Osteocyte (in vitro differentiated cells): Measurements from ENCODE around the gene CNOT11. TPM values are rescaled to one million over a fixed set of nuclear protein-coding genes. Genes with fewer than 3 reads are reported as not detected.

Experiments used
- DNase-seq: peaks from one replicate; pipeline ENCODE4 v3.0.0; 2021; ENCODE audit warnings: mixed read lengths; ENCODE audit not compliant: unreplicated experiment; ENCODE audit errors: extremely low spot score
- H3K27ac Mint-ChIP-seq: one replicate; pipeline ENCODE4 v1.8.0; 2021; ENCODE audit warnings: mild to moderate bottlenecking, mixed read lengths; ENCODE audit not compliant: unreplicated experiment
- H3K27me3 Mint-ChIP-seq: one replicate; pipeline ENCODE4 v1.8.0; 2021; ENCODE audit warnings: mixed read lengths; ENCODE audit not compliant: unreplicated experiment
- H3K36me3 Mint-ChIP-seq: one replicate; pipeline ENCODE4 v1.8.0; 2021; ENCODE audit warnings: mixed read lengths; ENCODE audit not compliant: unreplicated experiment
- H3K4me1 Mint-ChIP-seq: one replicate; pipeline ENCODE4 v1.8.0; 2021; ENCODE audit warnings: mixed read lengths; ENCODE audit not compliant: unreplicated experiment
- H3K4me3 Mint-ChIP-seq: one replicate; pipeline ENCODE4 v1.8.0; 2021; ENCODE audit warnings: mild to moderate bottlenecking, moderate library complexity, mixed read lengths; ENCODE audit not compliant: unreplicated experiment
- H3K9me3 Mint-ChIP-seq: one replicate; pipeline ENCODE4 v1.8.0; 2021; ENCODE audit warnings: mixed read lengths; ENCODE audit not compliant: unreplicated experiment
- CTCF ChIP-seq: fragments of 200-600 bp; sonication (generic); IDR thresholded peaks from 2 replicates; pipeline ENCODE4 v1.5.0; 2021; ENCODE audit warnings: antibody characterized with exemption, mild to moderate bottlenecking, moderate library complexity
- total RNA-seq: library from RNA; stranded (reverse); gene quantifications from 2 replicates; pipeline ENCODE4 v1.2.1, GENCODE V29; 2021

Gene CNOT11
- total RNA-seq, 1 donor from 2014 or later, result 31.4 TPM

GRCh38 chr2:101281482-101281881 is 28.8 kb downstream of the CNOT11 start:
- H3K27me3 Mint-ChIP-seq, result no peaks in the 10 kb centered on the region
- DNase-seq, result no peak
- no peak overlapping the region for H3K4me3 Mint-ChIP-seq
- peaks cover 60% of the 10 kb centered on the region for H3K36me3 Mint-ChIP-seq
- TF ChIP-seq CTCF, result no peak
- H3K9me3 Mint-ChIP-seq, result no peaks in the 10 kb centered on the region
- no peak overlapping the region for H3K27ac Mint-ChIP-seq
- H3K4me1 Mint-ChIP-seq, result no peaks in the 10 kb centered on the region

GRCh38 chr2:101282980-101283379 is 30.3 kb downstream of the CNOT11 start:
- Mint-ChIP-seq H3K27ac (no peak overlapping the region), H3K4me3 (no peak overlapping the region)

DNA sequence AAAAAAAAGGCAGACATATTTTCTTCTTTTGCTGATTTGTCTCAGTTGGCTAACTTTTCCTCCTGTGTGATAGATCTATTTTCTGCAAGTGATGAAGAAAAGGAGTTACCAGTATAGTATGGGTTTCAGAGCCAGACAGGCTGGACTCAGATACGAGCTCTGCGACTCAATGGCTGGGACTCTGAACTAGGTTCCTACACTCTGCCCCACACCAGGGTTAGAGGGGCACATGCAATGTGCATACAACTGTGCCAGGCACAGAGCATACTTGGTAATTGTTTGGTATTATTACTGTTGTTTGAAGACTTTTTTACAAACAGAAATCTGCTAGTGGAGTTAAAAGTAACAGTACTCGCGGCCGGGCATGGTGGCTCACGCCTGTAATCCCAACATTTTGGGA is 34.0 kb downstream of the CNOT11 start:
- no peaks in the 10 kb centered on the region for H3K4me1 Mint-ChIP-seq
- H3K27ac Mint-ChIP-seq, result no peak overlapping the region
- H3K9me3 Mint-ChIP-seq, result no peaks in the 10 kb centered on the region
- no peak for TF ChIP-seq CTCF
- no peak overlapping the region for H3K4me3 Mint-ChIP-seq
- no peak for DNase-seq
- H3K27me3 Mint-ChIP-seq, result no peaks in the 10 kb centered on the region
- peaks cover 46% of the 10 kb centered on the region for H3K36me3 Mint-ChIP-seq

More at GRCh38 chr2:101282980-101283379, 30.3 kb downstream of the CNOT11 start:
- Mint-ChIP-seq H3K36me3 (peaks cover 67% of the 10 kb centered on the region), H3K9me3 (no peaks in the 10 kb centered on the region), H3K4me1 (no peaks in the 10 kb centered on the region), H3K27me3 (no peaks in the 10 kb centered on the region)
- no peak for DNase-seq
- TF ChIP-seq CTCF, result no peak

- Mint-ChIP-seq H3K4me1 (no peaks in the 10 kb centered on the region), H3K27me3 (no peaks in the 10 kb centered on the region), H3K27ac (no peak overlapping the region), H3K36me3 (peaks cover 40% of the 10 kb centered on the region), H3K4me3 (no peak overlapping the region), H3K9me3 (no peaks in the 10 kb centered on the region)
- DNase-seq, result no peak
- no peak for TF ChIP-seq CTCF
These were observed 34.6 kb downstream of the CNOT11 start for GRCh38 chr2:101287303-101287702.

DNA sequence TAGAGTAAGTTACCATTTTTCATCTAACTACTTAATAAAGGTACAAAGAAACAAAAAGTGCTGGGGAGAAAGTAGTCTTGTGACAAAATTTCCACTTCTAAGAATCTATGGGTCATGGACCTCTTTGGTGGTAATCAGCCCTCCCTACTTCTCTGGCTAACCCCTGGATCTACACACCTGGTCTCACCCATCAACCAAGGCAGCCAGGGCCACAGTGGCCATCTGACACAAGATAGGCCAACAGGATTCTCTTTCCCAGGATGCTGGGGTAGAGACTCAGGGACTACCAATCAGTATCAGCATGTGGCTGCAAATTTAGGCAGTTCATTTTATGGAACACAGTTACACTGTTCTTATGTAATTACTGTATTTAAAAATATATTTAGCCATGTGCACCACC is 38.0 kb downstream of the CNOT11 start:
- no peaks in the 10 kb centered on the region for H3K27me3 Mint-ChIP-seq
- TF ChIP-seq CTCF, result no peak
- H3K4me3 Mint-ChIP-seq, result no peak overlapping the region
- no peak for DNase-seq
- no peaks in the 10 kb centered on the region for H3K9me3 Mint-ChIP-seq
- peaks cover 22% of the 10 kb centered on the region for H3K36me3 Mint-ChIP-seq
- no peak overlapping the region for H3K27ac Mint-ChIP-seq
- H3K4me1 Mint-ChIP-seq, result peaks cover 3% of the 10 kb centered on the region
